ENCODE measurements around the gene GPC1.

DNA sequence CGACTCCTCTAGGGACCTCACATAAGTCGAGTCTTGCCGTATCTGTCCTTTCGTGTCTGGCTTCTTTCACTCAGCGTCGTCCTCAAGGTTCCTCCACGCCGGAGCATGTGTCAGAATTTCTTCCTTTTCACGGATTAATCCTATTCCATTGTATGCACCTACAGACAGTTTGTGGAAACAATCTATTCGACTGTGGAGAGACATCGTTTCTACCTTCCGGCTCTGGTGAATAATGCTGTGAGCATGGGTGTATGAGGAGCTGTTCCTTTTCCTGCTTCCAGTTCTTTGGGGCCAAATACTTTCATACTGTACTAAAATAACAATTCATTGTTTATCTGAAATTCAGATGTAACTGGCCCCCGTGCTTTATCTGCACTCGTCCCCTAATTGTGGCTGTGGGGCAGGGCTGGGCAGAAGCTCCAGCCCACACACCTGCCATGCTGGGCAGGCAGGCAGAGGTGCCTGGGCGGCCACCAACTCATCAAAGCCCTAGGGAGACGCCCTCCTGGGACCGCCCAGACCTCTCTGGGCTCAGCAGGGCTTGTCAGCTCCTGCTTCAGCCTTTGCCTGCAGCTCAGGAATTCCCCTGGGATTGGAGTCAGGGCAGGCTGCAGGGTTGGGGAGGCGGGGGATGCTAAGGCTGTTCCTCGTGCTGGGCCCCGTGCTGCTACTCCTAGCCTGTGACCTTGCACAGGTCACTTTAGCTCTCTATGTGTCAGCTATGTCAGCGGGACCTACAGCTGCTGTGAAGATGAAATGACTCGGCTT, 14.5 kb downstream of the GPC1 start:
- TF ChIP-seq POLR2A (IDR thresholded peaks at IDR 0.05; ENCODE audit: low read depth, low read length) (no peak), POLR2AphosphoS5 (IDR thresholded peaks at IDR 0.05; ENCODE audit: low read depth, low read length) (no peak)
